Measurements from ENCODE around the gene PRM1.
"Not testable (repeated sequence)": the region's sequence is repeated elsewhere in the genome, so short reads cannot be mapped to it uniquely, and the experiment has no call there.

PRM1 gene

GRCh38 chr16:11309895-11310633, 28.9 kb upstream of the PRM1 start:
- Mint-ChIP-seq H3K4me1 (ENCODE audit: low read depth in 2 of 2) (peaks cover 19 to 21% of the 10 kb centered on the region in 2 donors), H3K36me3 (ENCODE audit: insufficient read depth) (no peaks in the 10 kb centered on the region), H3K4me3 (no peak overlapping the region), H3K27me3 (no peaks in the 10 kb centered on the region), H3K27ac (no peak overlapping the region), H3K9me3 (no peaks in the 10 kb centered on the region)
- no peak for DNase-seq
- no peak for ATAC-seq (replicated peaks)

- H3K27ac Mint-ChIP-seq, result no peak overlapping the region
Observed at GRCh38 chr16:11308493-11309283, 27.6 kb upstream of the PRM1 start.

GRCh38 chr16:11307639-11308492, 26.7 kb upstream of the PRM1 start:
- no peak for ATAC-seq (replicated peaks)
- no peaks in the 10 kb centered on the region for H3K9me3 Mint-ChIP-seq
- no peak for DNase-seq
- no peak overlapping the region for H3K27ac Mint-ChIP-seq
- no peaks in the 10 kb centered on the region for H3K36me3 Mint-ChIP-seq (ENCODE audit: insufficient read depth)
- H3K4me1 Mint-ChIP-seq (ENCODE audit: low read depth in 2 of 2), result peaks cover 16 to 18% of the 10 kb centered on the region in 2 donors
- H3K27me3 Mint-ChIP-seq, result peaks cover 0 to 15% of the 10 kb centered on the region in 2 donors
- no peak overlapping the region for H3K4me3 Mint-ChIP-seq

More at GRCh38 chr16:11308493-11309283, 27.6 kb upstream of the PRM1 start:
- H3K4me3 Mint-ChIP-seq, result no peak overlapping the region
- H3K4me1 Mint-ChIP-seq (ENCODE audit: low read depth in 2 of 2), result peaks cover 19 to 21% of the 10 kb centered on the region in 2 donors
- H3K27me3 Mint-ChIP-seq, result peaks cover 0 to 8% of the 10 kb centered on the region in 2 donors
- DNase-seq (no peak), ATAC-seq (replicated peaks) (no peak)
- no peaks in the 10 kb centered on the region for H3K9me3 Mint-ChIP-seq
- no peaks in the 10 kb centered on the region for H3K36me3 Mint-ChIP-seq (ENCODE audit: insufficient read depth)

GRCh38 chr16:11306997-11307638, 26.0 kb upstream of the PRM1 start:
- H3K27ac Mint-ChIP-seq, result no peak overlapping the region
- ATAC-seq (replicated peaks), result no peak
- peaks cover 11 to 13% of the 10 kb centered on the region in 2 donors for H3K4me1 Mint-ChIP-seq (ENCODE audit: low read depth in 2 of 2)

GRCh38 chr16:11306381-11306780, 25.3 kb upstream of the PRM1 start:
- no peak for DNase-seq
- no peak overlapping the region for H3K27ac Mint-ChIP-seq
- no peaks in the 10 kb centered on the region for H3K36me3 Mint-ChIP-seq (ENCODE audit: insufficient read depth)
- peaks cover 6% of the 10 kb centered on the region in 2 donors for H3K4me1 Mint-ChIP-seq (ENCODE audit: low read depth in 2 of 2)
- H3K27me3 Mint-ChIP-seq, result peaks cover 0 to 15% of the 10 kb centered on the region in 2 donors
- H3K9me3 Mint-ChIP-seq, result no peaks in the 10 kb centered on the region
- no peak for ATAC-seq (replicated peaks)
- no peak overlapping the region for H3K4me3 Mint-ChIP-seq

More at GRCh38 chr16:11306997-11307638, 26.0 kb upstream of the PRM1 start:
- Mint-ChIP-seq H3K27me3 (peaks cover 0 to 15% of the 10 kb centered on the region in 2 donors), H3K36me3 (ENCODE audit: insufficient read depth) (no peaks in the 10 kb centered on the region), H3K4me3 (no peak overlapping the region), H3K9me3 (no peaks in the 10 kb centered on the region)
- DNase-seq, result no peak

- no peak for ATAC-seq (replicated peaks)
- Mint-ChIP-seq H3K27ac (no peak overlapping the region), H3K4me3 (no peak overlapping the region), H3K36me3 (ENCODE audit: insufficient read depth) (no peaks in the 10 kb centered on the region), H3K9me3 (no peaks in the 10 kb centered on the region), H3K27me3 (peaks cover 0 to 15% of the 10 kb centered on the region in 2 donors), H3K4me1 (ENCODE audit: low read depth in 2 of 2) (peaks cover 0 to 3% of the 10 kb centered on the region in 2 donors)
- DNase-seq, result no peak
Observed at GRCh38 chr16:11303405-11304138, 22.4 kb upstream of the PRM1 start.

- Mint-ChIP-seq H3K4me3 (no peak overlapping the region), H3K27ac (no peak overlapping the region), H3K9me3 (no peaks in the 10 kb centered on the region), H3K4me1 (ENCODE audit: low read depth in 2 of 2) (peaks cover 0 to 2% of the 10 kb centered on the region in 2 donors), H3K36me3 (ENCODE audit: insufficient read depth) (no peaks in the 10 kb centered on the region), H3K27me3 (peaks cover 0 to 15% of the 10 kb centered on the region in 2 donors)
- DNase-seq (no peak), ATAC-seq (replicated peaks) (no peak)
Observed at GRCh38 chr16:11302977-11303376, 21.8 kb upstream of the PRM1 start.

GRCh38 chr16:11301645-11302501, 20.7 kb upstream of the PRM1 start:
- no peaks in the 10 kb centered on the region for H3K36me3 Mint-ChIP-seq (ENCODE audit: insufficient read depth)
- no peak overlapping the region for H3K27ac Mint-ChIP-seq
- ATAC-seq (replicated peaks), result no peak

GRCh38 chr16:11300560-11300892, 19.4 kb upstream of the PRM1 start:
- Mint-ChIP-seq H3K27me3 (peaks cover 0 to 15% of the 10 kb centered on the region in 2 donors), H3K9me3 (no peaks in the 10 kb centered on the region), H3K27ac (no peak overlapping the region), H3K4me3 (no peak overlapping the region), H3K36me3 (ENCODE audit: insufficient read depth) (no peaks in the 10 kb centered on the region), H3K4me1 (ENCODE audit: low read depth in 2 of 2) (peaks cover 8 to 15% of the 10 kb centered on the region in 2 donors)
- no peak for DNase-seq
- no peak for ATAC-seq (replicated peaks)

More at GRCh38 chr16:11301645-11302501, 20.7 kb upstream of the PRM1 start:
- no peak overlapping the region for H3K4me3 Mint-ChIP-seq
- H3K27me3 Mint-ChIP-seq, result peaks cover 0 to 15% of the 10 kb centered on the region in 2 donors
- DNase-seq, result no peak
- peaks cover 8 to 13% of the 10 kb centered on the region in 2 donors for H3K4me1 Mint-ChIP-seq (ENCODE audit: low read depth in 2 of 2)
- H3K9me3 Mint-ChIP-seq, result no peaks in the 10 kb centered on the region

- Mint-ChIP-seq H3K36me3 (ENCODE audit: insufficient read depth) (no peaks in the 10 kb centered on the region), H3K27ac (no peak overlapping the region), H3K4me3 (no peak overlapping the region), H3K9me3 (no peaks in the 10 kb centered on the region), H3K27me3 (peaks cover 0 to 15% of the 10 kb centered on the region in 2 donors), H3K4me1 (ENCODE audit: low read depth in 2 of 2) (peaks cover 8 to 15% of the 10 kb centered on the region in 2 donors)
- ATAC-seq (replicated peaks) (no peak), DNase-seq (no peak)
Observed at GRCh38 chr16:11299865-11300559, 18.9 kb upstream of the PRM1 start.

- H3K4me3 Mint-ChIP-seq; H3K36me3 Mint-ChIP-seq (ENCODE audit: insufficient read depth); H3K9me3 Mint-ChIP-seq; DNase-seq; ATAC-seq (replicated peaks); H3K27ac Mint-ChIP-seq: not testable (repeated sequence)
- peaks cover 8 to 15% of the 10 kb centered on the region in 2 donors for H3K4me1 Mint-ChIP-seq (ENCODE audit: low read depth in 2 of 2)
- peaks cover 0 to 13% of the 10 kb centered on the region in 2 donors for H3K27me3 Mint-ChIP-seq
Observed at GRCh38 chr16:11298950-11299547, 17.9 kb upstream of the PRM1 start.

All from effector memory CD8-positive, alpha-beta T cell (primary cell).